Measurements from ENCODE around the gene ZNF507. TPM values are rescaled to one million over a fixed set of nuclear protein-coding genes. Genes with fewer than 3 reads are reported as not detected.

The ZNF507 gene
- total and polyA plus RNA-seq, 9 of the 15 experiments (the other 6 are each of a cell fraction or from before 2014, with no cell fraction given), result 2.9 to 25.0 (median 10.4) TPM

DNA sequence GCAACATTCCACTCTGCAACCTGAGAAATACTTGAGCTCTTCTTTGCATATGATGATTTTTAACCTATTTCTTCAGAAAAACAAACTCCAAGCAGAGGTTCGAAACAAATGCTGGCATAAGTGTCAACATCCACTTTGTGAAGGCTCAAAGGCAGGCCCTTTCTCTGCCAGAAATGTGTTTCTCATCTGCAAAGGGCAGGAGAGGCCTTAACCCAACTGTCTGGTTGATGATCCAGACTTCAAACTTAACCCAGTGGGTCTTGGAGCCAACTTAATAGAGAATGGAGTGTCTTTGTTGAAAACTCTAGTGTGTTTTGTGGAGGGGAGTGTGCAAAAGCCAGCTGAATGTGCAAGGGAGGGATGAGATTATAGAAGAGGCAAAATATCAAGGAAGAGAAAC lies 28.3 kb upstream of the ZNF507 start (continued):
- no peak for TF ChIP-seq TEAD2 (tag; IDR thresholded peaks at IDR 0.05)
- TF ChIP-seq, protein P1, sequence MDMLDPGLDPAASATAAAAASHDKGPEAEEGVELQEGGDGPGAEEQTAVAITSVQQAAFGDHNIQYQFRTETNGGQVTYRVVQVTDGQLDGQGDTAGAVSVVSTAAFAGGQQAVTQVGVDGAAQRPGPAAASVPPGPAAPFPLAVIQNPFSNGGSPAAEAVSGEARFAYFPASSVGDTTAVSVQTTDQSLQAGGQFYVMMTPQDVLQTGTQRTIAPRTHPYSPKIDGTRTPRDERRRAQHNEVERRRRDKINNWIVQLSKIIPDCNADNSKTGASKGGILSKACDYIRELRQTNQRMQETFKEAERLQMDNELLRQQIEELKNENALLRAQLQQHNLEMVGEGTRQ (CRISPR knock-in tag; IDR thresholded peaks at IDR 0.05), result no peak
- TF ChIP-seq ZNF41 (CRISPR knock-in tag; conservative IDR thresholded peaks at IDR 0.05), result no peak
- TF ChIP-seq RBM34 (IDR thresholded peaks at IDR 0.05; ENCODE audit: borderline replicate concordance, insufficient read depth, low read length), result no peak
- TF ChIP-seq, protein P2, sequence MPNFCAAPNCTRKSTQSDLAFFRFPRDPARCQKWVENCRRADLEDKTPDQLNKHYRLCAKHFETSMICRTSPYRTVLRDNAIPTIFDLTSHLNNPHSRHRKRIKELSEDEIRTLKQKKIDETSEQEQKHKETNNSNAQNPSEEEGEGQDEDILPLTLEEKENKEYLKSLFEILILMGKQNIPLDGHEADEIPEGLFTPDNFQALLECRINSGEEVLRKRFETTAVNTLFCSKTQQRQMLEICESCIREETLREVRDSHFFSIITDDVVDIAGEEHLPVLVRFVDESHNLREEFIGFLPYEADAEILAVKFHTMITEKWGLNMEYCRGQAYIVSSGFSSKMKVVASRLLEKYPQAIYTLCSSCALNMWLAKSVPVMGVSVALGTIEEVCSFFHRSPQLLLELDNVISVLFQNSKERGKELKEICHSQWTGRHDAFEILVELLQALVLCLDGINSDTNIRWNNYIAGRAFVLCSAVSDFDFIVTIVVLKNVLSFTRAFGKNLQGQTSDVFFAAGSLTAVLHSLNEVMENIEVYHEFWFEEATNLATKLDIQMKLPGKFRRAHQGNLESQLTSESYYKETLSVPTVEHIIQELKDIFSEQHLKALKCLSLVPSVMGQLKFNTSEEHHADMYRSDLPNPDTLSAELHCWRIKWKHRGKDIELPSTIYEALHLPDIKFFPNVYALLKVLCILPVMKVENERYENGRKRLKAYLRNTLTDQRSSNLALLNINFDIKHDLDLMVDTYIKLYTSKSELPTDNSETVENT (CRISPR knock-in tag; IDR thresholded peaks at IDR 0.05), result no peak
- no peak for TF ChIP-seq ZBTB8A (IDR thresholded peaks at IDR 0.05; ENCODE audit: partially characterized antibody)
- no peak for TF ChIP-seq HDAC2 (IDR thresholded peaks at IDR 0.05)
- TF ChIP-seq MYC (IDR thresholded peaks at IDR 0.05; ENCODE audit: low read depth, low read length), result no peak
- no peak for TF ChIP-seq MYC (CRISPR knock-in tag; IDR thresholded peaks at IDR 0.05; ENCODE audit: borderline replicate concordance, low read depth)
- TF ChIP-seq TCF7 (IDR thresholded peaks at IDR 0.05; ENCODE audit: borderline replicate concordance), result no peak
